PC-9 (cell line): ENCODE data around the gene UHMK1. TPM values are rescaled to one million over a fixed set of nuclear protein-coding genes. Genes with fewer than 3 reads are reported as not detected.
"Not testable (repeated sequence)": the region's sequence is repeated elsewhere in the genome, so short reads cannot be mapped to it uniquely, and the experiment has no call there.

ENCODE experiments used
- BruUV-seq: library from RNA; stranded (reverse); fragments of 400-500 nt; replicated peaks from 2 replicates; lab custom pipeline; 2021; lab: Mats Ljungman, UMichigan
- CTCF ChIA-PET: fragments of 300-600 bp; sonication (Branson Sonifier 250); formaldehyde crosslinking; loops from one replicate; lab custom pipeline; 2022; ENCODE audit warnings: antibody characterized with exemption; lab: Charles Lee
- POLR2A ChIA-PET: fragments of 300-600 bp; sonication (Branson Sonifier 250); formaldehyde crosslinking; loops from one replicate; lab custom pipeline; 2022; ENCODE audit warnings: antibody characterized with exemption; ENCODE audit not compliant: unreplicated experiment; lab: Charles Lee
- DNase-seq, 2 experiments: peaks; one replicate each; pipeline versions ENCODE4 v3.0.0 to v3.0.0-alpha.2; 2015 to 2022; ENCODE audit warnings: mixed read lengths in 1 of 2
- H2AFZ ChIP-seq: fragments of 200-600 bp; sonication (generic); 2 replicates; pipeline ENCODE4 v1.8.1; 2017; ENCODE audit warnings: antibody characterized with exemption
- H3F3A ChIP-seq: fragments of 200-600 bp; sonication (generic); 2 replicates; pipeline ENCODE4 v1.8.1; 2017; ENCODE audit warnings: antibody characterized with exemption, mild to moderate bottlenecking, low read depth; ENCODE audit not compliant: insufficient read depth
- H3K27ac ChIP-seq: fragments of 200-600 bp; sonication (generic); 2 replicates; pipeline ENCODE4 v1.6.1; 2016; ENCODE audit warnings: mixed run types
- H3K27me3 ChIP-seq: fragments of 200-600 bp; sonication (generic); 2 replicates; pipeline ENCODE4 v1.6.1; 2016; ENCODE audit warnings: low read depth, mixed run types; ENCODE audit not compliant: insufficient read depth
- H3K36me3 ChIP-seq: fragments of 200-600 bp; sonication (generic); 2 replicates; pipeline ENCODE4 v1.6.1; 2016; ENCODE audit warnings: low read depth, mixed run types
- H3K4me1 ChIP-seq: fragments of 200-600 bp; sonication (generic); replicated peaks from 2 replicates; pipeline ENCODE4 v1.6.1; 2016; ENCODE audit warnings: mixed run types; ENCODE audit not compliant: insufficient read depth
- H3K4me2 ChIP-seq: fragments of 200-600 bp; sonication (generic); 2 replicates; pipeline ENCODE4 v1.6.1; 2017; ENCODE audit warnings: mixed run types
- H3K4me3 ChIP-seq: fragments of 200-600 bp; sonication (generic); 2 replicates; pipeline ENCODE4 v1.6.1; 2016; ENCODE audit warnings: mixed run types
- H3K79me2 ChIP-seq: fragments of 200-600 bp; sonication (generic); 2 replicates; pipeline ENCODE4 v1.6.1; 2017; ENCODE audit warnings: low read depth, mixed run types
- H3K9me2 ChIP-seq: fragments of 200-600 bp; sonication (generic); 2 replicates; pipeline ENCODE4 v1.8.1; 2017; ENCODE audit warnings: mild to moderate bottlenecking; ENCODE audit not compliant: insufficient read depth
- H3K9me3 ChIP-seq: fragments of 200-600 bp; sonication (generic); 2 replicates; pipeline ENCODE4 v1.8.1; 2016; ENCODE audit warnings: low read depth; ENCODE audit not compliant: insufficient read depth
- H4K20me1 ChIP-seq: fragments of 200-600 bp; sonication (generic); 2 replicates; pipeline ENCODE4 v1.8.1; 2017; ENCODE audit not compliant: insufficient read depth
- CTCF ChIP-seq: fragments of 200-600 bp; sonication (generic); conservative IDR thresholded peaks from 2 replicates; pipeline ENCODE4 v1.6.1; 2017; ENCODE audit warnings: mixed run types, antibody characterized with exemption, mild to moderate bottlenecking, moderate library complexity
- EZH2 ChIP-seq: fragments of 200-600 bp; sonication (generic); IDR thresholded peaks from 2 replicates; pipeline ENCODE4 v1.8.0; 2017; ENCODE audit warnings: antibody characterized with exemption, low read depth
- intact Hi-C: fragments of 100-400 bp; cut with micrococcal nuclease; formaldehyde crosslinking; loops from one replicate; pipeline ENCODE4 v1.10.0; 2022; ENCODE audit not compliant: unreplicated experiment
- total RNA-seq: library from RNA; stranded (reverse); gene quantifications from 2 replicates; pipeline ENCODE4 v1.2.3, GENCODE V29; 2021

Gene UHMK1
- total RNA-seq, 1 experiment from 2014 or later, result 49.5 TPM

DNA sequence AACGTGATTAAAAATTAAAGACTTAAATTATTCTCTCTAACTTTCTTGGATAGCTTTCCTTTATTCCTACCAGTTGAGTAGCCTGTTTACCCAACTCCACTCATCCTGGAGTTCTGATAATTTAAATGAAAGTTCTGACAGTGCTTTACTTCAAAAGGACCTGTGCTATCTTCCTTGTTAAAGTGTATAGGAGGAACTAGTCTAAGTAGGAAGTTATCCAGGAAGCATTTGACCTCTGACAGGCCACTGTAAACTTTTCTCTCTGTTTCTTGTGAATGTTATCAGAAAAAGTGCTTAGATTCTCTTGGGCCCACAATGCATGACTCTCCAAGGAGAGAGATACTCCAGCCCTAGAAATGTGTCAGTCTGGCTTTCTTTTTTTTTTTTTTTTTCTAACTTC lies 73.1 kb downstream of the UHMK1 start:
- Histone ChIP-seq H3K4me2 (no peak overlapping the region), H4K20me1 (0 out of 2 replicates have a peak, but pooled peaks cover 4% of the 10 kb centered on the region), H3K79me2 (peaks cover 13% of the 10 kb centered on the region; the same call in 1 of the 2 replicates), H3K36me3 (0 out of 2 replicates have a peak, but pooled peaks cover 9% of the 10 kb centered on the region), H2AFZ (no peak overlapping the region), H3K4me1 (no peaks in the 10 kb centered on the region), H3K9me2 (0 out of 2 replicates have a peak, but pooled peaks cover under 1% of the 10 kb centered on the region), H3K4me3 (no peak overlapping the region), H3F3A (no peaks in the 10 kb centered on the region), H3K9me3 (no peaks in the 10 kb centered on the region), H3K27me3 (no peaks in the 10 kb centered on the region), H3K27ac (no peak overlapping the region)
- DNase-seq, result no peak
- ChIA-PET CTCF (no interaction called here), POLR2A (no interaction called here)
- no TSS peak for BruUV-seq
- intact Hi-C loops, result loop anchor here (5.0 kb wide), 1 partner anchor 63 kb away; no protein-coding TSS in a partner anchor
- no peak for TF ChIP-seq EZH2
- no peak for TF ChIP-seq CTCF

DNA sequence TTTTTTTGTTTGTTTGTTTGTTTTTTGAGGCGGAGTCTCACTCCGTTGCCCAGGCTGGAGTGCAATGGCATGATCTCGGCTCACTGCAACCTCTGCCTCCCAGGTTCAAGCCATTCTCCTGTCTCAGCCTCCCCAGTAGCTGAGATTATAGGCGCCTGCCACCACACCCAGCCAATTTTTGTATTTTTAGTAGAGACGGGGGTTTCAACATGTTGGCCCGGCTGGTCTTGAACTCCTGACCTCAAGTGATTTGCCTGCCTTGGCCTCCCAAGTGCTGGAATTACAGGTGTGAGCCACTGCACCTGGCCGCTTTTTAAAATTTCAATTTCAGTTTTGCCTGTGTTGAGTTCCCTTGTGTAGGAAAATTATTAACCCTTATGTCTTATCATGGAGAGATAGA lies 73.5 kb downstream of the UHMK1 start:
- H3K9me2 ChIP-seq, H3K4me1 ChIP-seq, H3K4me2 ChIP-seq, POLR2A ChIA-PET, CTCF ChIA-PET, H3K9me3 ChIP-seq, H3K36me3 ChIP-seq, H3K79me2 ChIP-seq, H4K20me1 ChIP-seq, BruUV-seq, H3K4me3 ChIP-seq, DNase-seq, H3K27ac ChIP-seq, H3F3A ChIP-seq, H2AFZ ChIP-seq, H3K27me3 ChIP-seq: not testable (repeated sequence)
- intact Hi-C loops, result loop anchor here (5.0 kb wide), 1 partner anchor 64 kb away; no protein-coding TSS in a partner anchor

DNA sequence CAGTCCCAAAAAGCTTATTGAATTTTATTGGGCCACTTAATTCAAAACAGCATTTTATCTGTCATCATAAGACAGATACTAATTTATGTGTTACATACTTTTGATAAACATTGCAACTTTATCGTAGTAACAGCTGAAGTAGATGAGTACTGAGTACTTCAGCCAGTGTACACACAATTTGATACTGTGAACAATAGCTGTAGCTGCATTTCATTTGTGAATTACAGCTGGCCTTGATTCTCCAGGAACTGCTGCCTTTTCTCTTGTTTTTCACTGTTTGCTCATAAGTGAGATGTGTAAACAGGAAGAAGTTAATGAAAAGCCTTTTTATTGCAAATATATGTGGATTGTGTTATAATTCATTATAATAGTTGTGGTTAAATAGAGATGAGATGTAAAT lies 74.1 kb downstream of the UHMK1 start:
- Histone ChIP-seq H4K20me1 (no peaks in the 10 kb centered on the region), H3K27me3 (no peaks in the 10 kb centered on the region), H3K9me2 (no peaks in the 10 kb centered on the region), H3K36me3 (0 out of 2 replicates have a peak, but pooled peaks cover 8% of the 10 kb centered on the region), H3K27ac (no peak overlapping the region), H3K4me2 (no peak overlapping the region), H3F3A (no peaks in the 10 kb centered on the region), H3K79me2 (peaks cover 10% of the 10 kb centered on the region; the same call in 1 of the 2 replicates), H3K4me1 (no peaks in the 10 kb centered on the region), H3K9me3 (no peaks in the 10 kb centered on the region), H2AFZ (no peak overlapping the region), H3K4me3 (no peak overlapping the region)
- POLR2A ChIA-PET, result no interaction called here
- no peak for DNase-seq
- BruUV-seq, result no TSS peak
- CTCF ChIA-PET, result no interaction called here
- intact Hi-C loops, result loop anchor here (5.0 kb wide), 1 partner anchor 64 kb away; no protein-coding TSS in a partner anchor
- TF ChIP-seq CTCF, result no peak
- TF ChIP-seq EZH2, result no peak

DNA sequence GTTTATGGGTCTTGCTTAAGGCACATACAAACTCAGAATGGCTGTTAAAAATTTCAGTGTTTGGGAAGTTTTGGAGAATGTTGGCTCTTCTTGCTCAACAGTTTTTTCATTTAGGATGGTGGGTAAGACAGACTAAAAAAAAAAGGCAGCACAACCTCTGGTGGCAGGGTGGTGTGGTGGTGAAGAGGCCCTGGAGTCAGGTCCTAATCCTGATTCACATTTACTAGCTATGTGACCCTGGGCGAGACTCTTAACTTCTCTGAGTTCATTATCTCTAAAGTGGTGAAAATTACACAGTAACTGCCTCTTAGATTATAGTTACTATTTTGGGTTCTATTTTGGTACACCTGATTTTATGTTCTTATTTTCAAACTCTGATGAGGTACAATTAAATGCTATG lies 75.5 kb downstream of the UHMK1 start:
- POLR2A ChIA-PET, result interaction anchor here (0.7 kb wide), 1 partner anchor 409 kb away, joined by 5 read pairs; no protein-coding TSS in a partner anchor

More for the DNA sequence above, 75.5 kb downstream of the UHMK1 start:
- Histone ChIP-seq H3K79me2 (peaks cover 10% of the 10 kb centered on the region; the same call in 1 of the 2 replicates), H3K27me3 (no peaks in the 10 kb centered on the region), H3K27ac (no peak overlapping the region), H2AFZ (no peak overlapping the region), H3K9me2 (no peaks in the 10 kb centered on the region), H3K4me1 (no peaks in the 10 kb centered on the region), H3F3A (no peaks in the 10 kb centered on the region), H3K9me3 (no peaks in the 10 kb centered on the region), H3K36me3 (0 out of 2 replicates have a peak, but pooled peaks cover 3% of the 10 kb centered on the region), H3K4me2 (no peak overlapping the region), H4K20me1 (no peaks in the 10 kb centered on the region), H3K4me3 (no peak overlapping the region)
- DNase-seq, result no peak
- TF ChIP-seq EZH2, result no peak
- TF ChIP-seq CTCF, result no peak
- CTCF ChIA-PET, result no interaction called here
- no TSS peak for BruUV-seq
- intact Hi-C loops, result loop anchor here (5.0 kb wide), 1 partner anchor 66 kb away; no protein-coding TSS in a partner anchor
